HepG2 (cell line): ENCODE data around the gene SNN. TPM values are rescaled to one million over a fixed set of nuclear protein-coding genes. Genes with fewer than 3 reads are reported as not detected.

Source experiments
- ATAC-seq: fragments of 200-7000 bp; cut with Tn5 transposase; 3 replicates; pipeline ENCODE4 v1.9.1; 2020; ENCODE audit warnings: mild to moderate bottlenecking, moderate library complexity
- BruUV-seq: library from RNA; stranded (reverse); fragments of 400-500 nt; replicated peaks from 2 replicates; lab custom pipeline; 2021; lab: Mats Ljungman, UMichigan
- CTCF ChIA-PET: fragments of 300-600 bp; formaldehyde crosslinking; extraction: SDS; loops from one replicate; lab custom pipeline; 2021; ENCODE audit warnings: low total read pairs, inconsistent platforms, low intra/inter-chr PET ratio; lab: Yijun Ruan, JAX
- POLR2A ChIA-PET: fragments of 350-600 bp; sonication (Branson Sonifier 250); formaldehyde crosslinking; loops from one replicate; lab custom pipeline; 2020; ENCODE audit warnings: antibody characterized with exemption, inconsistent platforms; lab: Yijun Ruan, JAX
- DNase-seq: peaks from one replicate; pipeline ENCODE4 v3.0.0-alpha.2; 2015; ENCODE audit warnings: low spot score
- FAIRE-seq: peaks from 3 replicates; lab custom pipeline; 2011; peaks lifted over from hg19 to GRCh38; lab: Jason Lieb, UNC
- H2AFZ ChIP-seq: one replicate; pipeline ENCODE4 v1.6.1; 2011; ENCODE audit warnings: low read length, inconsistent platforms
- H3K27ac ChIP-seq: fragments of 300-600 bp; 3 replicates; pipeline ENCODE4 v1.8.0; 2011; ENCODE audit warnings: mixed run types, mild to moderate bottlenecking, mixed read lengths, low read length, inconsistent platforms; ENCODE audit not compliant: insufficient read depth; ENCODE audit errors: extremely low read length
- H3K27me3 ChIP-seq, 2 experiments: fragments of 200-600 bp in 1 of 2; 2 replicates in 1 of 2; 3 replicates in 1 of 2; pipeline versions ENCODE4 v1.6.0 to v1.8.0; 2011; ENCODE audit warnings: low read length in 2 of 2, mild to moderate bottlenecking in 2 of 2, moderate library complexity in 2 of 2, inconsistent platforms in 1 of 2; ENCODE audit not compliant: insufficient read depth in 2 of 2, control insufficient read depth in 1 of 2
- H3K36me3 ChIP-seq, 2 experiments: fragments of 200-600 bp in 1 of 2; replicated peaks in 1 of 2; 2 replicates in 1 of 2; 3 replicates in 1 of 2; pipeline versions ENCODE4 v1.5.1 to v1.8.0; 2011; ENCODE audit warnings: low read length in 2 of 2, inconsistent platforms in 1 of 2; ENCODE audit not compliant: insufficient read depth in 2 of 2, control insufficient read depth in 1 of 2
- H3K4me1 ChIP-seq: 2 replicates; pipeline ENCODE4 v1.5.1; 2012; ENCODE audit warnings: low read length, inconsistent platforms; ENCODE audit not compliant: insufficient read depth
- H3K4me2 ChIP-seq: 2 replicates; pipeline ENCODE4 v1.6.0; 2011; ENCODE audit warnings: low read depth, low read length, inconsistent platforms
- H3K4me3 ChIP-seq, 3 experiments: fragments of 200-600 bp in 1 of 3; sonication (generic), shearing (Covaris generic) in 1 of 3; replicated peaks in 1 of 3; 2 replicates each; pipeline ENCODE4 v1.5.1; 2011 to 2016; ENCODE audit warnings: low read length in 3 of 3, inconsistent platforms in 2 of 3, low read depth in 2 of 3, mild to moderate bottlenecking in 2 of 3, control low read depth in 1 of 3, mixed read lengths in 1 of 3; ENCODE audit not compliant: insufficient read depth in 1 of 3
- H3K79me2 ChIP-seq: one replicate; pipeline ENCODE4 v1.6.1; 2011; ENCODE audit warnings: low read length, inconsistent platforms; ENCODE audit not compliant: insufficient read depth
- H3K9ac ChIP-seq: 2 replicates; pipeline ENCODE4 v1.6.0; 2011; ENCODE audit warnings: mild to moderate bottlenecking, low read depth, low read length, inconsistent platforms; ENCODE audit not compliant: insufficient read depth
- H3K9me3 ChIP-seq: 2 replicates; pipeline ENCODE4 v1.5.1; 2012; ENCODE audit warnings: mild to moderate bottlenecking, low read length
- H4K20me1 ChIP-seq: 2 replicates; pipeline ENCODE4 v1.6.0; 2011; ENCODE audit warnings: inconsistent platforms, mild to moderate bottlenecking, low read length, moderate library complexity; ENCODE audit not compliant: insufficient read depth
- ARNT2 ChIP-seq: sonication (generic); formaldehyde crosslinking; IDR thresholded peaks from 2 replicates; pipeline ENCODE4 v1.8.0; 2022; ENCODE audit warnings: mild to moderate bottlenecking, low read depth, missing genetic modification reagents, moderate library complexity
- ATF6 ChIP-seq: sonication (generic); formaldehyde crosslinking; conservative IDR thresholded peaks from 2 replicates; pipeline ENCODE4 v1.4.0; 2020; ENCODE audit warnings: missing genetic modification reagents
- CEBPG ChIP-seq: IDR thresholded peaks from 2 replicates; pipeline ENCODE4 v1.6.1; 2016
- FOSL1 ChIP-seq: sonication (generic); formaldehyde crosslinking; IDR thresholded peaks from 2 replicates; pipeline ENCODE4 v1.9.0; 2021; ENCODE audit warnings: missing genetic modification reagents, borderline replicate concordance
- FOXP1 ChIP-seq, 2 experiments: fragments of 450-650 bp in 1 of 2; IDR thresholded peaks; 2 replicates each; pipeline ENCODE4 v1.6.1; 2017 to 2018; ENCODE audit warnings: antibody characterized with exemption in 1 of 2
- PATZ1 ChIP-seq: sonication (generic); formaldehyde crosslinking; IDR thresholded peaks from 2 replicates; pipeline ENCODE4 v1.4.0; 2020; ENCODE audit warnings: missing genetic modification reagents
- RXRA ChIP-seq: sonication (generic); formaldehyde crosslinking; IDR thresholded peaks from 2 replicates; pipeline ENCODE4 v1.5.1; 2020; ENCODE audit warnings: missing genetic modification reagents
- RXRB ChIP-seq: IDR thresholded peaks from 2 replicates; pipeline ENCODE4 v1.6.1; 2016; ENCODE audit warnings: borderline replicate concordance, missing genetic modification reagents, missing compliant biosample characterization
- TIGD3 ChIP-seq: sonication (generic); formaldehyde crosslinking; IDR thresholded peaks from 2 replicates; pipeline ENCODE4 v1.5.1; 2020; ENCODE audit warnings: mild to moderate bottlenecking, missing genetic modification reagents, borderline replicate concordance
- ZNF280D ChIP-seq: sonication (generic); formaldehyde crosslinking; IDR thresholded peaks from 2 replicates; pipeline ENCODE4 v1.5.1; 2020; ENCODE audit warnings: mild to moderate bottlenecking, missing genetic modification reagents
- ZNF30 ChIP-seq: sonication (generic); formaldehyde crosslinking; IDR thresholded peaks from 2 replicates; pipeline ENCODE4 v1.5.0; 2020; ENCODE audit warnings: mild to moderate bottlenecking, missing genetic modification reagents
- ZNF335 ChIP-seq: sonication (generic); formaldehyde crosslinking; IDR thresholded peaks from 2 replicates; pipeline ENCODE4 v1.4.0; 2020; ENCODE audit warnings: missing genetic modification reagents
- ZNF557 ChIP-seq: sonication (generic); formaldehyde crosslinking; IDR thresholded peaks from 2 replicates; pipeline ENCODE4 v1.4.0; 2020; ENCODE audit warnings: missing genetic modification reagents
- ZNF567 ChIP-seq: sonication (generic); formaldehyde crosslinking; IDR thresholded peaks from 2 replicates; pipeline ENCODE4 v1.8.1; 2023; ENCODE audit warnings: mild to moderate bottlenecking, missing genetic modification reagents, borderline replicate concordance
- ZNF605 ChIP-seq: sonication (generic); formaldehyde crosslinking; IDR thresholded peaks from 2 replicates; pipeline ENCODE4 v1.8.0; 2022; ENCODE audit warnings: mild to moderate bottlenecking, missing genetic modification reagents
- ZNF644 ChIP-seq: IDR thresholded peaks from 2 replicates; pipeline ENCODE4 v1.6.1; 2016; ENCODE audit warnings: low read depth
- WGBS: methylation state at CpG from one replicate; pipeline ENCODE4 v1.1.6; 2017; ENCODE audit warnings: low lambda C conversion rate; 5-methylcytosine and 5-hydroxymethylcytosine counted together
- in situ Hi-C: cut with HindIII; loops from 2 replicates; pipeline ENCODE4 v1.10.0; 2017; ENCODE audit warnings: low pct_unique_long_range_greater_than_20kb; ENCODE audit not compliant: extremely low pct_ligation_motif_present
- intact Hi-C: fragments of 100-400 bp; cut with micrococcal nuclease; formaldehyde crosslinking; loops from one replicate; pipeline ENCODE4 v1.10.0; 2022; ENCODE audit not compliant: unreplicated experiment
- polyA plus RNA-seq, 8 experiments: library from polyadenylated mRNA; depleted of rRNA in 3 of 8; stranded (reverse) in 7 of 8; unstranded in 1 of 8; fragments of >200 nt; fragmentation: Illumina TruSeq in 4 of 8; extraction: Trizol in 4 of 8; gene quantifications; 2 replicates each; pipeline versions ENCODE4 v1.2.1 to v1.2.3, GENCODE V29; 2011 to 2016; ENCODE audit warnings: low read depth in 4 of 8, missing spikeins in 1 of 8, mixed read lengths in 1 of 8; ENCODE audit not compliant: insufficient read depth in 1 of 8
- total RNA-seq, 5 experiments: library from RNA; depleted of rRNA; stranded (reverse); fragments of >200 nt; fragmentation: Illumina TruSeq; extraction: Trizol; gene quantifications; 2 replicates each; pipeline ENCODE4 v1.2.3, GENCODE V29; 2016; ENCODE audit warnings: low read depth in 1 of 5

The SNN gene
- total and polyA plus RNA-seq, 2 of the 13 experiments (the other 11 are each of a cell fraction or from before 2014, with no cell fraction given): 5.2 to 8.4 TPM

- intact Hi-C loops: no loop called here
- no TSS peak for BruUV-seq
- no peak overlapping the region for H3K9ac ChIP-seq
- H3K9me3 ChIP-seq: no peaks in the 10 kb centered on the region
- no peaks in the 10 kb centered on the region for H4K20me1 ChIP-seq
- H3K27ac ChIP-seq: no peak overlapping the region
- ATAC-seq (no peak), DNase-seq (no peak), FAIRE-seq (no peak)
- no peaks in the 10 kb centered on the region for H3K79me2 ChIP-seq
- peaks cover 60% of the 10 kb centered on the region for H3K4me1 ChIP-seq
- H3K36me3 ChIP-seq: no peaks in the 10 kb centered on the region
- in situ Hi-C loops: no loop called here
- no peak overlapping the region; a peak in 1 of 6 replicates for H3K4me3 ChIP-seq
- ChIA-PET POLR2A (interaction anchor here (1.0 to 2.2 kb wide), 2 partner anchors 12 to 13 kb away, joined by 4 to 8 read pairs; no protein-coding TSS in a partner anchor), CTCF (no interaction called here)
- H3K4me2 ChIP-seq: peak overlapping the region; percentile 43
- H2AFZ ChIP-seq: no peak overlapping the region
- 29% methylated on average over 15 of the region's 15 CpGs for WGBS
- H3K27me3 ChIP-seq: no peaks in the 10 kb centered on the region; a peak in 1 of 5 replicates
- TF ChIP-seq ZNF605 (CRISPR knock-in tag) (0 out of 2 replicates have a peak, but pooled peaks have one; percentile 27), ATF6 (CRISPR knock-in tag) (no peak), ZNF335 (0 out of 2 replicates have a peak, but pooled peaks have one; percentile 15), FOSL1 (CRISPR knock-in tag) (no peak), ZNF567 (no peak), ZNF30 (CRISPR knock-in tag) (no peak), CEBPG (peak; percentile 72), ARNT2 (CRISPR knock-in tag) (no peak), TIGD3 (CRISPR knock-in tag) (no peak), ZNF644 (CRISPR knock-in tag) (0 out of 2 replicates have a peak, but pooled peaks have one; percentile 16), ZNF557 (CRISPR knock-in tag) (no peak), FOXP1 (IDR thresholded peaks at IDR 0.05) (no peak), FOXP1 (CRISPR knock-in tag; IDR thresholded peaks at IDR 0.05) (no peak), RXRA (CRISPR knock-in tag) (no peak), ZNF280D (no peak), PATZ1 (CRISPR knock-in tag) (0 out of 2 replicates have a peak, but pooled peaks have one; percentile 23), RXRB (CRISPR knock-in tag) (no peak)
Observed at GRCh38 chr16:11627822-11628457, 40.3 kb upstream of the SNN start.
